ENCODE results near the gene HSD17B1. TPM values are rescaled to one million over a fixed set of nuclear protein-coding genes. Genes with fewer than 3 reads are reported as not detected.
A peak's percentile ranks its signal among the peaks of the same experiment; 100 is the strongest.

Gene HSD17B1
- total RNA-seq, 1 donor from 2014 or later, result 1.4 TPM

GRCh38 chr17:42585353-42585752 is 32.6 kb downstream of the HSD17B1 start:
- Mint-ChIP-seq H3K4me1 (ENCODE audit: low read depth) (peaks cover 2% of the 10 kb centered on the region), H3K27me3 (ENCODE audit: low read depth) (no peaks in the 10 kb centered on the region), H3K9me3 (ENCODE audit: low read depth) (no peaks in the 10 kb centered on the region), H3K4me3 (ENCODE audit: unreplicated experiment) (no peak overlapping the region), H3K27ac (ENCODE audit: unreplicated experiment) (no peak overlapping the region), H3K36me3 (ENCODE audit: low read depth) (peaks cover 26% of the 10 kb centered on the region)
- no peak for DNase-seq (ENCODE audit: low spot score)
- TF ChIP-seq CTCF (IDR thresholded peaks at IDR 0.05), result no peak

- H3K4me3 Mint-ChIP-seq (ENCODE audit: unreplicated experiment), result no peak overlapping the region
- no peaks in the 10 kb centered on the region for H3K9me3 Mint-ChIP-seq (ENCODE audit: low read depth)
- H3K27me3 Mint-ChIP-seq (ENCODE audit: low read depth), result no peaks in the 10 kb centered on the region
- H3K4me1 Mint-ChIP-seq (ENCODE audit: low read depth), result peaks cover 2% of the 10 kb centered on the region
- H3K27ac Mint-ChIP-seq (ENCODE audit: unreplicated experiment), result peak overlapping the region; percentile 64
- peak; percentile 33 for DNase-seq (ENCODE audit: low spot score)
- H3K36me3 Mint-ChIP-seq (ENCODE audit: low read depth), result peaks cover 31% of the 10 kb centered on the region
- no peak for TF ChIP-seq CTCF (IDR thresholded peaks at IDR 0.05)
Measured at GRCh38 chr17:42586514-42587230, 33.9 kb downstream of the HSD17B1 start.

- Mint-ChIP-seq H3K4me1 (ENCODE audit: low read depth) (peaks cover 2% of the 10 kb centered on the region), H3K36me3 (ENCODE audit: low read depth) (peaks cover 21% of the 10 kb centered on the region), H3K4me3 (ENCODE audit: unreplicated experiment) (no peak overlapping the region), H3K27ac (ENCODE audit: unreplicated experiment) (no peak overlapping the region), H3K27me3 (ENCODE audit: low read depth) (no peaks in the 10 kb centered on the region), H3K9me3 (ENCODE audit: low read depth) (no peaks in the 10 kb centered on the region)
- no peak for TF ChIP-seq CTCF (IDR thresholded peaks at IDR 0.05)
- no peak for DNase-seq (ENCODE audit: low spot score)
Measured at GRCh38 chr17:42590886-42591285, 38.2 kb downstream of the HSD17B1 start.

DNA sequence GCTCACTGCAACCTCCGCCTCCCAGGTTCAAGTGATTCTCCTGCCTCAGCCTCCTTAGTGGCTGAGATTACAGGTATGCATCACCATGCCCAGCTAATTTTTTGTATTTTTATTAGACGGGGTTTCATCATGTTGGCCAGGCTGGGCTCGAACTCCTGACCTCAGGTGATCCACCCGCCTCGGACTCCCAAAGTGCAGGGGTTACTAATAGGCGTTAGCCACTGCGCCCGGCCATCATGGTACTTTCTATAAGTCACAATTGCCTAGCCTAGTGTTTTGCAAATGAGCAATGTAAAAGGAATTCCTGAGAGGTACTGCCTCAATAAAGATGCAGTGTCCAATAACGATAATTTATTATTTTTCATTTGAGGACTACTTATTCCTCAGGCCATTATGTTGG is 38.7 kb downstream of the HSD17B1 start:
- Mint-ChIP-seq H3K36me3 (ENCODE audit: low read depth) (peaks cover 23% of the 10 kb centered on the region), H3K27ac (ENCODE audit: unreplicated experiment) (no peak overlapping the region), H3K27me3 (ENCODE audit: low read depth) (no peaks in the 10 kb centered on the region), H3K9me3 (ENCODE audit: low read depth) (no peaks in the 10 kb centered on the region), H3K4me3 (ENCODE audit: unreplicated experiment) (no peak overlapping the region), H3K4me1 (ENCODE audit: low read depth) (peaks cover 2% of the 10 kb centered on the region)
- peak; percentile 25 for DNase-seq (ENCODE audit: low spot score)
- TF ChIP-seq CTCF (IDR thresholded peaks at IDR 0.05), result no peak

DNA sequence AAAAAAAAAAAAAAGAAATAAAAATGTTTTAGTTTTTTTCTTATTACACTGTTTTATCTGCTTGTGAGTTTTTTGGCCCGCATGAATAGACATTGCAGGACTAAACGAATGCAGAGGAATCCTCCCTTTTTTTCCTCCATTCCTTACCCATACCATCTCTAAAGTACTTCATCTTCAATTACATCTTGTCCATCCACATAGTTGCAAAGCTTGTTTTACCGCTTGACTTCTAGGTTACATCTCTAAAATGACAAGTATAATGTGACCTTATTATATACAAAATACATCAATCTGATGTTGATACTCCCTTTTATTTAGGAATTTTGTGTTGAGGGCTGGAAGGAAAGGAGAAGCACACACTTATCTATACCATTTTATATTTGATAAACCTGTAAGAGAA is 43.7 kb downstream of the HSD17B1 start:
- no peak for TF ChIP-seq CTCF (IDR thresholded peaks at IDR 0.05)
- H3K27ac Mint-ChIP-seq (ENCODE audit: unreplicated experiment), result no peak overlapping the region
- DNase-seq (ENCODE audit: low spot score), result no peak
- no peaks in the 10 kb centered on the region for H3K27me3 Mint-ChIP-seq (ENCODE audit: low read depth)
- H3K4me3 Mint-ChIP-seq (ENCODE audit: unreplicated experiment), result no peak overlapping the region
- H3K9me3 Mint-ChIP-seq (ENCODE audit: low read depth), result no peaks in the 10 kb centered on the region
- H3K4me1 Mint-ChIP-seq (ENCODE audit: low read depth), result peaks cover 9% of the 10 kb centered on the region
- peaks cover 4% of the 10 kb centered on the region for H3K36me3 Mint-ChIP-seq (ENCODE audit: low read depth)
